ENCODE measurements around the gene BTLA. TPM values are rescaled to one million over a fixed set of nuclear protein-coding genes. Genes with fewer than 3 reads are reported as not detected.

BTLA gene
- total and polyA plus RNA-seq, 2 experiments from 2014 or later: not detected

DNA sequence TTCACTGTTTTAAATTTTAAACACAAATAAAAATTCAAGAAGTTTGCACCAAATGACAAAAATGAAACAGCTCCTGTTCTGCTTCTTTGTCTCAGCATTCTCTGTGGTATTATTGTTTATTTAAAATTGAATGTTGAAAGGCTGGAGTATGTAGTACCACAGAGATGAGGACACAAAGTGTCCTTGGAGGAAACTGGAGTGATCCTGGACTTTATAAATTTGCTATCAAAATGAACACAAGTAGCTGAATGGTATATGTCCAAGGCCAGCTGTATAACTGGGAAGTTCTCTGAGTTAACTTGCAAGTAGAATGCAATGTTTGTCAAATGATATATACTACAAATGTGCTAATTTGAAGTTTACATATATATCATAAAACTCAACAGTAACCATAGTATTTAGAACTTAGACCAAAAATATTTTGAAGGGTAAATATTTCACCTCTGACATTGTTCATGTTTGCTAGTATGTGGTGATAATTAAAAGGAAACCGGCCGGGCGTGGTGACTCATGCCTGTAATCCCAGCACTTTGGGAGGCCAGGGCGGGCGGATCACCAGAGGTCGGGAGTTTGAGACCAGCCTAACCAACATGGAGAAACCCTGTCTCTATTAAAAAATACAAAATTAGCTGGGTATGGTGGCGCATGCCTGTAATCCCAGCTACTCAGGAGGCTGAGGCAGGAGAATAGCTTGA lies 12.3 kb downstream of the BTLA start:
- Histone ChIP-seq H3K27ac (no peak overlapping the region), H3K27me3 (no peaks in the 10 kb centered on the region), H3K4me1 (ENCODE audit: insufficient read depth) (no peaks in the 10 kb centered on the region), H4K20me1 (ENCODE audit: insufficient read depth, poor library complexity, severe bottlenecking) (no peaks in the 10 kb centered on the region), H3K4me3 (no peak overlapping the region), H3K36me3 (replicated peaks; ENCODE audit: insufficient read depth, low read depth) (no peaks in the 10 kb centered on the region), H3K4me2 (no peak overlapping the region), H3K9me3 (ENCODE audit: low read depth) (no peaks in the 10 kb centered on the region), H3K79me2 (no peaks in the 10 kb centered on the region), H2AFZ (no peak overlapping the region), H3K9me2 (replicated peaks; ENCODE audit: insufficient read depth) (no peaks in the 10 kb centered on the region)
- TF ChIP-seq EZH2 (IDR thresholded peaks at IDR 0.05; ENCODE audit: borderline replicate concordance): no peak
- TF ChIP-seq, protein P1, sequence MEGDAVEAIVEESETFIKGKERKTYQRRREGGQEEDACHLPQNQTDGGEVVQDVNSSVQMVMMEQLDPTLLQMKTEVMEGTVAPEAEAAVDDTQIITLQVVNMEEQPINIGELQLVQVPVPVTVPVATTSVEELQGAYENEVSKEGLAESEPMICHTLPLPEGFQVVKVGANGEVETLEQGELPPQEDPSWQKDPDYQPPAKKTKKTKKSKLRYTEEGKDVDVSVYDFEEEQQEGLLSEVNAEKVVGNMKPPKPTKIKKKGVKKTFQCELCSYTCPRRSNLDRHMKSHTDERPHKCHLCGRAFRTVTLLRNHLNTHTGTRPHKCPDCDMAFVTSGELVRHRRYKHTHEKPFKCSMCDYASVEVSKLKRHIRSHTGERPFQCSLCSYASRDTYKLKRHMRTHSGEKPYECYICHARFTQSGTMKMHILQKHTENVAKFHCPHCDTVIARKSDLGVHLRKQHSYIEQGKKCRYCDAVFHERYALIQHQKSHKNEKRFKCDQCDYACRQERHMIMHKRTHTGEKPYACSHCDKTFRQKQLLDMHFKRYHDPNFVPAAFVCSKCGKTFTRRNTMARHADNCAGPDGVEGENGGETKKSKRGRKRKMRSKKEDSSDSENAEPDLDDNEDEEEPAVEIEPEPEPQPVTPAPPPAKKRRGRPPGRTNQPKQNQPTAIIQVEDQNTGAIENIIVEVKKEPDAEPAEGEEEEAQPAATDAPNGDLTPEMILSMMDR (IDR thresholded peaks at IDR 0.05; ENCODE audit: poor library complexity): no peak
- DNase-seq (ENCODE audit: low spot score): no peak
- WGBS (ENCODE audit: low lambda C conversion rate, missing lambda C conversion rate): 87% methylated on average over 7 of the region's 7 CpGs

DNA sequence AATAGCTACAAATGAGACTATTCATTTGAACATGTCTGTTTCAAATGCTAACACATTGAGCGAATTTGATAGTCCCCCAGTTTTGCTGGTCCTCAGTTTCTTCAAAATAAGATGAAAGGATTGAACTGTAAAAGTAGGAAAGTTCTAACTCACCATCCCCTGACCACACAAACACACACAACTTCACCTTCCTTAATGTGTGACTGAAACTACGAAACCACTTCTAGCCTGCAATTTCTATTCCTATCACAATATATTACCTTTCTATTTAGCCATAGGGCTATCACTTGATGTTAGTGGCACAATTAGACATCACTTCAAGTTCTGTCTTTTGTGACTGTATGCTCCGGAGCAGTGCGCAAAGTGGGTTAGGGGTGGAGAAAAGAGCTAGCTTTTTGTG lies 14.9 kb downstream of the BTLA start:
- TF ChIP-seq, protein P1 (IDR thresholded peaks at IDR 0.05; ENCODE audit: poor library complexity): no peak
- no peak for TF ChIP-seq EZH2 (IDR thresholded peaks at IDR 0.05; ENCODE audit: borderline replicate concordance)
- no peak for TF ChIP-seq EZH2phosphoT487 (IDR thresholded peaks at IDR 0.05; ENCODE audit: low read depth, severe bottlenecking, unreplicated experiment)
- WGBS (ENCODE audit: low lambda C conversion rate, missing lambda C conversion rate): 93% methylated on average over 4 of the region's 4 CpGs

DNA sequence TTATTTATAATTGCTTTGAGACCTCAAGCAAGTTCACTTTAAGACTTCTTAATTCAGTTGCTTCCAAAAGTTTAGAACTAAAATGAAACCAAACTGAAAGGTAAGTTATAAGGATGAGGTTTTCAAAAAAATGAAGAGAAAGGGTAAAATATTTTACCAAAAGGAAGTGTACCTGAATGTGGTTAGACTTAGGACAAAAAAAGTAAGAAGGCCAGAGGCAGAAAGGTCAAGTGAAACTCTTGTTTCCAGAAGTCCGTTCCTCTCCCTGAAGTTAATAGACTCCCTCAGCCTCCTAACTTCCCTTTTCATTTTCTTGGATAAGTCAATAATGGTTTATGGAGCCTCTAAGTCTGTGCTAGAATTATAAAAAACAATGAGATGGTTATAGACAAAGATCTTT lies 16.6 kb downstream of the BTLA start:
- no peak for DNase-seq (ENCODE audit: low spot score)
- TF ChIP-seq EZH2 (IDR thresholded peaks at IDR 0.05; ENCODE audit: borderline replicate concordance): no peak
- TF ChIP-seq EZH2phosphoT487 (IDR thresholded peaks at IDR 0.05; ENCODE audit: low read depth, severe bottlenecking, unreplicated experiment): no peak
- TF ChIP-seq, protein P1 (IDR thresholded peaks at IDR 0.05; ENCODE audit: poor library complexity): no peak
- Histone ChIP-seq H3K36me3 (replicated peaks; ENCODE audit: insufficient read depth, low read depth) (no peaks in the 10 kb centered on the region), H3K4me3 (no peak overlapping the region), H4K20me1 (ENCODE audit: insufficient read depth, poor library complexity, severe bottlenecking) (no peaks in the 10 kb centered on the region), H3K79me2 (no peaks in the 10 kb centered on the region), H2AFZ (no peak overlapping the region), H3K4me1 (ENCODE audit: insufficient read depth) (no peaks in the 10 kb centered on the region), H3K9me2 (replicated peaks; ENCODE audit: insufficient read depth) (no peaks in the 10 kb centered on the region), H3K27ac (no peak overlapping the region), H3K27me3 (no peaks in the 10 kb centered on the region), H3K9me3 (ENCODE audit: low read depth) (no peaks in the 10 kb centered on the region), H3K4me2 (no peak overlapping the region)
- 79% methylated on average over 1 of the region's 1 CpG for WGBS (ENCODE audit: low lambda C conversion rate, missing lambda C conversion rate)

More for the DNA sequence above, 14.9 kb downstream of the BTLA start:
- no peaks in the 10 kb centered on the region for H3K4me1 ChIP-seq (ENCODE audit: insufficient read depth)
- H3K27ac ChIP-seq: no peak overlapping the region
- H2AFZ ChIP-seq: no peak overlapping the region
- H3K79me2 ChIP-seq: no peaks in the 10 kb centered on the region
- no peaks in the 10 kb centered on the region for H3K9me2 ChIP-seq (replicated peaks; ENCODE audit: insufficient read depth)
- no peak for DNase-seq (ENCODE audit: low spot score)
- no peaks in the 10 kb centered on the region for H4K20me1 ChIP-seq (ENCODE audit: insufficient read depth, poor library complexity, severe bottlenecking)
- no peak overlapping the region for H3K4me2 ChIP-seq
- H3K27me3 ChIP-seq: no peaks in the 10 kb centered on the region
- H3K4me3 ChIP-seq: no peak overlapping the region
- no peaks in the 10 kb centered on the region for H3K9me3 ChIP-seq (ENCODE audit: low read depth)
- H3K36me3 ChIP-seq (replicated peaks; ENCODE audit: insufficient read depth, low read depth): no peaks in the 10 kb centered on the region
